Fibroblast of villous mesenchyme (primary cell): ENCODE data around the gene UIMC1. TPM values are rescaled to one million over a fixed set of nuclear protein-coding genes. Genes with fewer than 3 reads are reported as not detected.
A peak's percentile ranks its signal among the peaks of the same experiment; 100 is the strongest.

Experiments
- DNase-seq: peaks from one replicate; pipeline ENCODE4 v3.0.0-alpha.2; 2010; ENCODE audit warnings: low read depth
- H3K4me3 ChIP-seq: 2 replicates; pipeline ENCODE4 v1.5.1; 2011; ENCODE audit warnings: low read depth, mild to moderate bottlenecking, low read length
- CTCF ChIP-seq: IDR thresholded peaks from 2 replicates; pipeline ENCODE4 v1.5.1; 2012; ENCODE audit warnings: low read depth, mild to moderate bottlenecking, low read length; ENCODE audit not compliant: insufficient read depth
- total RNA-seq: library from RNA; depleted of rRNA; stranded (reverse); fragments of >200 nt; gene quantifications from 2 replicates; pipeline ENCODE4 v1.2.3, GENCODE V29; 2012

The UIMC1 gene
- total RNA-seq, 1 donor: 59.2 TPM

DNA sequence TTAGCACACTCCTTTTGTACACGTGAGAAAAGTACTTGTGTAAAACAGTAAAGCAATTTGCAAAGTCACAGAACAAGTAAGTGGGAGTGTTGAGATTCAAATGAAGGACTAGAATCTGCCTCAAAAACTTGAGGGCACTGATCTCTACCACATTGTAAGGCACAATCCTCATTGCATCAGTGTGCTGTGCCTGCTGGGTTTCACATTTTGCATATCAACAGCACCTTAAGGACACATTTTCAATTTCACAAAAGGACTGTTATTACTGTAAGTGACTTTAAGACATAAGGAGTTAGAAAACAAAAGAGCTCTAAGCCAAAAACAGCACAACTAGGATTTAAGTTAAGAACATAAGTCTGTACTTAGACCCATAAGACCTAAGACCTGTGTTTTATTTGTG is 62.8 kb downstream of the UIMC1 start:
- TF ChIP-seq CTCF: no peak
- no peak overlapping the region for H3K4me3 ChIP-seq
- DNase-seq: no peak

GRCh38 chr5:176941951-176942350 is 64.6 kb downstream of the UIMC1 start:
- no peak for TF ChIP-seq CTCF
- H3K4me3 ChIP-seq: no peak overlapping the region
- no peak for DNase-seq

DNA sequence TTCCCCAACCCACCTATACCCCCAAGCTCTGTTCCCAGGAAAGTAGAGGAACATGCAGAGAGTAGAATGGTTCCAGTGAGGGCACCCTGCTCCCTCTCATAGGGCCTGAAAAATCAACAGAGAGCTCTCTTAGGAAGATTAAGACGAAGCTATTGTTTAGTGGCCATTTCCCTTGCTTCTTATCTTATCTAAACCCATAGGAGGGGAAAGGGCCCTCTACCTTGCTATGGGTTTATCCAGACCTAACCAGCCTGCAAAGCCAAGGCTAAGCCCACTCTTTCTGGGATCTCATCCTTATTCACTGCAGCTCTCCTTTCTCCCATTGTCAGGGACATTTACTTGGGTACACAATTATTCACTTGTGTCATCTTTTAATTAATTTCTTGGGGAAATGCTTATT is 68.1 kb downstream of the UIMC1 start:
- TF ChIP-seq CTCF: no peak
- no peak overlapping the region for H3K4me3 ChIP-seq
- DNase-seq: no peak

DNA sequence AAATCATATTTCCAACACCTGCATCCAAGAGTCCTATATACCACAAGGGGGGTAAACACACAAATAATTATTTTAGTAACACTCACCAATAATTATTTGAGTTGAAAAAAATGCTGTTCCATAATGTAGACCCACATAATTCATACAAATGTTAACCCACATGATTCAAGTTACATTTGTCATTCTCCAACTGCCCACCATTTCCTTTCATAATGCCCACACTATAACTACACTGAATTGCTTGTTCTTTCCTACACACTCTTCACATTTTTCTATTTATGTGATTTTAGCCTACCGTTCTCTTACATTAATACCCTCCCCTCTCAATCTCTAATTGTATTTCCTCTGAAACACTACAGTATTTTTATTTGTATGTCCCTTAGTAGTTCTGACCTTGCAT is 71.6 kb downstream of the UIMC1 start:
- TF ChIP-seq CTCF: no peak
- DNase-seq: no peak
- H3K4me3 ChIP-seq: no peak overlapping the region

DNA sequence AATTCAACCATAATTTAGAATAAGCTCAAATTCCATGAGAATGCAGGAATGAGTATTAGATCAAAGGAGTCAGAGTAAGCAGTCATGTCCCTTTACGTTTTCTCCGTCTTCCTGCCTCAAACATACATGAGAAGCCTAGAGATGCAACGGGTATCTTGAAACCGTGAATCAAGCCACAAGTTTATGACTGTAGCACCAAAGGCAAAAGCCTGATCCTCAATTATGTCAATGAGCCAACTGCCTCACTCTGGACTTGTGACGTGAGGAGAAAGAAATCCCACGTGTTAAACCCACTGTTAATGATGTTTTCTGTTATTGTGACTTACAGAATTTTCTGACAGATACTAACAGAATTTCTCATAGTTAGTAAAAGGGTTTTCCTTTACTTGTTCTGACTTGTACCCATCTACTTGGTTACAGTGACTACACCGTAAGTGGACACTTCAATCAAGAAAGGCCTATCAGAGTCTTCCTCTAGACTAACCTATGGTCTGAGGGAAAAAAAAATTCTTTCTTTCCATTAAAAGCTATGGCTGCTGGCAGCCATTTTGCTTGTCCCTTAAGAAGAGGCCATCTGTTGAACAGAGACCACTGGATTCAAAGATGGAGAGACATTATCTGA is 72.2 kb downstream of the UIMC1 start:
- no peak for DNase-seq
- TF ChIP-seq CTCF: no peak
- no peak overlapping the region for H3K4me3 ChIP-seq

GRCh38 chr5:176929654-176930053 is 76.9 kb downstream of the UIMC1 start:
- TF ChIP-seq CTCF: no peak
- H3K4me3 ChIP-seq: no peak overlapping the region
- DNase-seq: no peak

DNA sequence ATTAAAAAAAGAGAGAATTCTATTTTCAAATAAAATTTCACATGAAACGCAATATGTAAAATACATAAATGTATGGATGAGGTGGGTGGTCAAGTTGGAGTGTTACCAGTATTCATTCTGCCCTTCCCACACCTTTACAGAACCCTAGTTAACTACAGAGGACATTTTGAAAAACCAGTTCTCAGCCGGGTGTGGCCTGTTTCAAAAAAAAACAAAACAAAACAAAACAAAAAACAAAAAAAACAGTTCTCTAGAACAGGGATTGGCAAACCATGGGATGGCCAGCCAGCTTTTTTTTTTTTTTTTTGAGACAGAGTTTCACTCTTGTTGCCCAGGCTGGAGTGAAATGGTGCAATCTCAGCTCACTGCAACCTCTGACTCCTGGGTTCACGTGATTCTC is 79.0 kb downstream of the UIMC1 start:
- DNase-seq: peak; percentile 20
- TF ChIP-seq CTCF: no peak
- H3K4me3 ChIP-seq: no peak overlapping the region
